Measurements from ENCODE around the gene EFCAB6.

EFCAB6 gene

GRCh38 chr22:43505896-43506295 lies 306.2 kb downstream of the EFCAB6 start:
- DNase-seq (ENCODE audit: low read depth): no peak
- TF ChIP-seq CTCF (IDR thresholded peaks at IDR 0.05; ENCODE audit: control insufficient read depth, insufficient read depth, low read depth, low read length, missing control alignments): no peak
- no peak overlapping the region for H3K4me3 ChIP-seq (ENCODE audit: control insufficient read depth, low read depth, low read length)

GRCh38 chr22:43505423-43505822 lies 306.7 kb downstream of the EFCAB6 start:
- no peak overlapping the region for H3K4me3 ChIP-seq (ENCODE audit: control insufficient read depth, low read depth, low read length)
- no peak for DNase-seq (ENCODE audit: low read depth)
- TF ChIP-seq CTCF (IDR thresholded peaks at IDR 0.05; ENCODE audit: control insufficient read depth, insufficient read depth, low read depth, low read length, missing control alignments): no peak

- no peak for DNase-seq (ENCODE audit: low read depth)
- TF ChIP-seq CTCF (IDR thresholded peaks at IDR 0.05; ENCODE audit: control insufficient read depth, insufficient read depth, low read depth, low read length, missing control alignments): no peak
- no peak overlapping the region for H3K4me3 ChIP-seq (ENCODE audit: control insufficient read depth, low read depth, low read length)
Measured at GRCh38 chr22:43504666-43505261, 307.3 kb downstream of the EFCAB6 start.

- no peak for TF ChIP-seq CTCF (IDR thresholded peaks at IDR 0.05; ENCODE audit: control insufficient read depth, insufficient read depth, low read depth, low read length, missing control alignments)
- no peak overlapping the region for H3K4me3 ChIP-seq (ENCODE audit: control insufficient read depth, low read depth, low read length)
- no peak for DNase-seq (ENCODE audit: low read depth)
Measured at GRCh38 chr22:43504068-43504467, 308.0 kb downstream of the EFCAB6 start.

- no peak overlapping the region for H3K4me3 ChIP-seq (ENCODE audit: control insufficient read depth, low read depth, low read length)
- no peak for TF ChIP-seq CTCF (IDR thresholded peaks at IDR 0.05; ENCODE audit: control insufficient read depth, insufficient read depth, low read depth, low read length, missing control alignments)
- DNase-seq (ENCODE audit: low read depth): no peak
Measured at GRCh38 chr22:43502306-43502874, 309.7 kb downstream of the EFCAB6 start.

- no peak for TF ChIP-seq CTCF (IDR thresholded peaks at IDR 0.05; ENCODE audit: control insufficient read depth, insufficient read depth, low read depth, low read length, missing control alignments)
- H3K4me3 ChIP-seq (ENCODE audit: control insufficient read depth, low read depth, low read length): no peak overlapping the region
- no peak for DNase-seq (ENCODE audit: low read depth)
Measured at GRCh38 chr22:43501878-43502277, 310.2 kb downstream of the EFCAB6 start.
